HEK293T (cell line): ENCODE measurements around the gene NUFIP2.

Experiments used
- CTCF ChIA-PET: fragments of 350-600 bp; formaldehyde crosslinking; extraction: SDS; loops from one replicate; lab custom pipeline; 2021; ENCODE audit warnings: antibody characterized with exemption, inconsistent platforms; lab: Yijun Ruan, JAX
- POLR2A ChIA-PET: fragments of 350-600 bp; formaldehyde crosslinking; extraction: SDS; loops from one replicate; lab custom pipeline; 2020; ENCODE audit warnings: antibody characterized with exemption, inconsistent platforms; lab: Yijun Ruan, JAX
- DNase-seq: peaks from one replicate; pipeline ENCODE4 v3.0.0; 2012; ENCODE audit warnings: mixed read lengths; ENCODE audit errors: extremely low spot score
- ARNT ChIP-seq: fragments of 450-650 bp; IDR thresholded peaks from 2 replicates; pipeline ENCODE4 v1.6.1; 2017; ENCODE audit warnings: mild to moderate bottlenecking
- BHLHE40 ChIP-seq: fragments of 450-650 bp; IDR thresholded peaks from 2 replicates; pipeline ENCODE4 v1.6.1; 2016; ENCODE audit warnings: mild to moderate bottlenecking, moderate library complexity, borderline replicate concordance
- CTBP1 ChIP-seq: fragments of 450-650 bp; IDR thresholded peaks from 2 replicates; pipeline ENCODE4 v1.6.1; 2016; ENCODE audit warnings: borderline replicate concordance
- ELF4 ChIP-seq: fragments of 450-650 bp; IDR thresholded peaks from 2 replicates; pipeline ENCODE4 v1.6.1; 2017; ENCODE audit warnings: antibody characterized with exemption
- FOXA1 ChIP-seq: fragments of 450-650 bp; IDR thresholded peaks from 2 replicates; pipeline ENCODE4 v1.6.1; 2016; ENCODE audit warnings: mild to moderate bottlenecking
- FOXK2 ChIP-seq: fragments of 450-650 bp; IDR thresholded peaks from 2 replicates; pipeline ENCODE4 v1.6.1; 2016; ENCODE audit warnings: mild to moderate bottlenecking
- FOXM1 ChIP-seq: fragments of 450-650 bp; IDR thresholded peaks from 2 replicates; pipeline ENCODE4 v1.6.1; 2017; ENCODE audit warnings: mild to moderate bottlenecking, borderline replicate concordance
- HDGF ChIP-seq: fragments of 450-650 bp; IDR thresholded peaks from 2 replicates; pipeline ENCODE4 v1.6.1; 2017; ENCODE audit warnings: antibody characterized with exemption, borderline replicate concordance
- L3MBTL2 ChIP-seq: fragments of 450-650 bp; conservative IDR thresholded peaks from 2 replicates; pipeline ENCODE4 v1.6.1; 2016; ENCODE audit warnings: mild to moderate bottlenecking
- LEF1 ChIP-seq: fragments of 450-650 bp; IDR thresholded peaks from 2 replicates; pipeline ENCODE4 v1.6.1; 2017; ENCODE audit warnings: mild to moderate bottlenecking, borderline replicate concordance
- NFRKB ChIP-seq: fragments of 450-650 bp; IDR thresholded peaks from 2 replicates; pipeline ENCODE4 v1.6.1; 2016; ENCODE audit warnings: mild to moderate bottlenecking, moderate library complexity
- PKNOX1 ChIP-seq: fragments of 450-650 bp; IDR thresholded peaks from 2 replicates; pipeline ENCODE4 v1.6.1; 2016
- SP1 ChIP-seq: fragments of 450-650 bp; IDR thresholded peaks from 2 replicates; pipeline ENCODE4 v1.6.1; 2017
- SUZ12 ChIP-seq: fragments of 450-650 bp; IDR thresholded peaks from 2 replicates; pipeline ENCODE4 v1.6.1; 2016; ENCODE audit warnings: mild to moderate bottlenecking
- TARDBP ChIP-seq: fragments of 450-650 bp; IDR thresholded peaks from 2 replicates; pipeline ENCODE4 v1.6.1; 2016
- ZNF384 ChIP-seq: fragments of 450-650 bp; IDR thresholded peaks from 2 replicates; pipeline ENCODE4 v1.6.1; 2016

Gene NUFIP2

GRCh38 chr17:29295420-29295819 is 1.5 kb upstream of the NUFIP2 start:
- CTCF ChIA-PET: no interaction called here

GRCh38 chr17:29294580-29294900 is 592 bp upstream of the NUFIP2 start:
- DNase-seq: no peak
- TF ChIP-seq ZNF384 (no peak), SUZ12 (no peak), ARNT (no peak), FOXM1 (no peak), HDGF (no peak), FOXK2 (no peak), FOXA1 (no peak), TARDBP (no peak), L3MBTL2 (no peak; the same call in 1 of the 2 replicates), LEF1 (no peak), CTBP1 (no peak), BHLHE40 (no peak)
- CTCF ChIA-PET: interaction anchor here (1.2 kb wide), 1 partner anchor 76 kb away, joined by 4 read pairs; no protein-coding TSS in a partner anchor
- POLR2A ChIA-PET: interaction anchor here (0.9 to 2.0 kb wide), 42 partner anchors 8 to 798 kb away, joined by 3 to 33 read pairs (median 4); partner anchors contain the start of gene MYO18A

More at GRCh38 chr17:29295420-29295819, 1.5 kb upstream of the NUFIP2 start:
- no peak for DNase-seq
- POLR2A ChIA-PET: no interaction called here
- no peak for TF ChIP-seq TARDBP
- TF ChIP-seq ELF4: no peak
- no peak for TF ChIP-seq PKNOX1
- TF ChIP-seq HDGF: no peak
- no peak for TF ChIP-seq BHLHE40
- TF ChIP-seq L3MBTL2: no peak
- no peak for TF ChIP-seq SP1
- no peak for TF ChIP-seq FOXA1
- TF ChIP-seq FOXM1: no peak
- TF ChIP-seq SUZ12: no peak
- TF ChIP-seq LEF1: no peak
- TF ChIP-seq ARNT: no peak
- no peak for TF ChIP-seq CTBP1
- TF ChIP-seq NFRKB: no peak
- TF ChIP-seq FOXK2: no peak
- TF ChIP-seq ZNF384: no peak

- peak; percentile 45 for DNase-seq
- POLR2A ChIA-PET: interaction anchor here (0.6 to 2.0 kb wide), 45 partner anchors 9 to 343 kb away, joined by 3 to 33 read pairs (median 4); partner anchors contain the start of gene MYO18A
- TF ChIP-seq CTBP1: no peak
- CTCF ChIA-PET: interaction anchor here (1.2 kb wide), 1 partner anchor 77 kb away, joined by 4 read pairs; no protein-coding TSS in a partner anchor
Observed at GRCh38 chr17:29292992-29293889, 707 bp downstream of the NUFIP2 start.

- TF ChIP-seq L3MBTL2 (peak; percentile 32; the same call in 1 of the 2 replicates), ZNF384 (peak; percentile 52; the same call in 1 of the 2 replicates), ELF4 (no peak)
- POLR2A ChIA-PET: interaction anchor here (0.8 to 2.0 kb wide), 6 partner anchors 9 to 145 kb away, joined by 3 to 6 read pairs (median 4); partner anchors contain the start of gene TAOK1
- peak; percentile 21 for DNase-seq
- CTCF ChIA-PET: interaction anchor here (0.6 to 1.2 kb wide), 4 partner anchors 35 to 169 kb away, joined by 3 to 6 read pairs (median 4); no protein-coding TSS in a partner anchor
Observed at GRCh38 chr17:29292071-29292991, 1.6 kb downstream of the NUFIP2 start.

GRCh38 chr17:29291163-29291752 is 2.7 kb downstream of the NUFIP2 start:
- peak; percentile 17 for DNase-seq
- CTCF ChIA-PET: interaction anchor here (0.6 to 1.2 kb wide), 12 partner anchors 10 to 279 kb away, joined by 3 to 6 read pairs (median 4); no protein-coding TSS in a partner anchor

More at GRCh38 chr17:29291163-29291752, 2.7 kb downstream of the NUFIP2 start:
- POLR2A ChIA-PET: interaction anchor here (0.6 to 2.0 kb wide), 7 partner anchors 10 to 146 kb away, joined by 3 to 6 read pairs (median 3); partner anchors contain the start of gene MYO18A
- TF ChIP-seq FOXK2 (no peak), LEF1 (no peak), ZNF384 (no peak), PKNOX1 (no peak), L3MBTL2 (no peak), SUZ12 (no peak)
